Activated effector memory CD4-positive, alpha-beta T cell treated with Interleukin-2 at 50 U/mL for 16 hours (primary cell): ENCODE measurements around the gene CD80.

Experiments used
- DNase-seq: peaks from one replicate; pipeline ENCODE4 v3.0.0-alpha.2; 2020

CD80 gene

DNA sequence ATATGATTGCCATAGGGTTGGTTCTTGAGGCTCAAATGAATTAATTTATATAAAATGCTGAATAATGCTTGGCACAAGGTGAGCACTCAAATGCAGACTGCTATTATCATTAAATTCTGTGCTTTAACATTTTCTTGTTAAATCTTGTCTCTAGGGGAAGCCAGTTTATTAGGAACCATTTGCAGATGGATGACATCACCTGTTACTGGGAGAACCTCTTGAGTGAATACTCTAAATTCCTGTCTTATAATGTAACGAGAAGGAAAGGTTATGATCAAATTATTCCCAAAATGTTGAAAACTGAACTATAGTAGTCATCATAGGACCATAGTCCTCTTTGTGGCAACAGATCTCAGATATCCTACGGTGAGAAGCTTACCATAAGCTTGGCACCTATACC, 67.3 kb downstream of the CD80 start:
- no peak for DNase-seq

DNA sequence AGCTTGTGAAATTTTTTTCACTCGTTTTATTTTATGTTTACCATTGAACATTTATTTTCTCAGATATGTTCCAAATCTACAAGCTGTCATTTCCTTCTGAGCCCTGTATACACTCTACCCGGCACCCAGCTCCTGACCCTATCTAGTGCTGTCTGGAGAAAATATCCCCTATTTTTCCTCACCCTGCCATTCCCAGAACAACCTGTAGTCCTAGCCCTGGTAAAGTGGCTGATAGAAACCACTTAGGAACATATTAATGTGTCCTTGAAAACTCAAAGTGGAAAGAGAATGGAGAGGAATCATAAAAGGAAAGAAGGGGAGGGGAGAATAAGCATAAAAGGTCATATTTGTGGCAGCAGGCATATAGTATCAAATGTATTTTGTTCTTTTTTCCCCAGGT, 69.3 kb downstream of the CD80 start:
- no peak for DNase-seq

DNA sequence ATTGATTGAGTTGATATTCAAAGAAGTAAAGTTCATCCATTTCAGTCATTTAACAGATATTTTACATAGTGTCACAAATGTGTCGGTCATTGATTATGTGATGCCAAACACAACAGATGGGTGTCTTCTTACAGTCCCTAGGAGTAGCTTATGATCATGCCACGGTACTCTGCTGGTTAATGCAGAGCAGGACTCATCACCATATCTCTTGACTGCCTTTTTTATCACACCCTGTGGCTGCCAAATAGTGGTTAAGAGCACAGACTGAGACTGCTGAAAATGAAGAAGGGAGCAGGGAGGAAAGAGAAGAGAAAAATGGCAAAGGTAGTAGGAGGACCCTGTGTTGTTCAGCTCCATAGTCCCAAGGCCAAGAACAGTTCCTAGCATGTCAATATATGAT, 73.9 kb downstream of the CD80 start:
- DNase-seq: no peak

DNA sequence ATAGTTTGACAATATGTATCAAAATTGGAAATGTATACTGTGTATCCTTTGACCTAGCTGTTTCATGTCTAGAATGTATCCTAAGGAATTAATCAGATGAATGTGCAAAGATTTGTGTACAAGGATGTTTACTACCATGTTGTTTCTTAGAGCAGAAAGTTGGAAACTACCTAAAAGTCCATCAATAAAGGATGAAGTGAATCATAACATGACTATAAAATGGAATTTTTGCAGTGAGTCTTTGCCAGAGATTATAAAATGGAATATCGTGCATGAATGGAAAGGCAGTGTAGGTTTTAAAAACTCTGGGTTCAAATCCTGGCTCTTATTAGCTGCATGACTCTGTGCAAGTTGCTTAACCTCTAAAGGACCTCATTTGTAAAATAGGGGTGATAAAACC, 76.3 kb downstream of the CD80 start:
- DNase-seq: no peak

DNA sequence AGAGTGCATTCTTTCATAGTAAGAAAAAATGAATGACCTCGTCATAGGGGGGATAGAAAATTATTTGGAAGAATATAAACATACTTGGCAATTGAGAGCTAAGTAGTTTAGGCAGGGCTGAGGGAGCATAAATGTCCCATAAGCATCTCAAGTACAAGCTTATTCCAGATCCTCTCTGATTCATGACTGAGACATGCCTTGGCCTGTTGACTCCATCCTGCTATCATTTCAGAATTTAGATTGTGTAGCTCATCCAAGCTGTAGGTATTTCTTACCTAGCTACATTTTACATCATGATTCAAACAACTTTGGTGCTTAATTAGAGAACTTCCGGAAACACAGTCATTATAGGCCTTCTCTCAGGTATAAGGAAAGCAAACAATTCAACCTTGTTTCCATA, 78.3 kb downstream of the CD80 start:
- no peak for DNase-seq
